IPS-18a (cell line): Measurements from ENCODE around the gene DYNC1LI2.
"Not testable (repeated sequence)": the region's sequence is repeated elsewhere in the genome, so short reads cannot be mapped to it uniquely, and the experiment has no call there.

Source experiments
- H3K27ac ChIP-seq: one replicate; pipeline ENCODE4 v1.5.1; 2013; ENCODE audit warnings: low read length
- H3K27me3 ChIP-seq: one replicate; pipeline ENCODE4 v1.6.1; 2013; ENCODE audit warnings: mild to moderate bottlenecking, low read length; ENCODE audit not compliant: control insufficient read depth, insufficient read depth
- H3K36me3 ChIP-seq: one replicate; pipeline ENCODE4 v1.6.1; 2013; ENCODE audit warnings: low read depth, low read length; ENCODE audit not compliant: control insufficient read depth
- H3K4me1 ChIP-seq: one replicate; pipeline ENCODE4 v1.6.1; 2013; ENCODE audit warnings: low read depth, low read length; ENCODE audit not compliant: control insufficient read depth
- H3K4me3 ChIP-seq: one replicate; pipeline ENCODE4 v1.5.1; 2013; ENCODE audit warnings: low read length
- H3K9ac ChIP-seq: one replicate; pipeline ENCODE4 v1.6.1; 2013; ENCODE audit warnings: mild to moderate bottlenecking, low read length, moderate library complexity
- H3K9me3 ChIP-seq: one replicate; pipeline ENCODE4 v1.6.1; 2013; ENCODE audit warnings: low read depth, low read length; ENCODE audit not compliant: control insufficient read depth

DYNC1LI2 gene

DNA sequence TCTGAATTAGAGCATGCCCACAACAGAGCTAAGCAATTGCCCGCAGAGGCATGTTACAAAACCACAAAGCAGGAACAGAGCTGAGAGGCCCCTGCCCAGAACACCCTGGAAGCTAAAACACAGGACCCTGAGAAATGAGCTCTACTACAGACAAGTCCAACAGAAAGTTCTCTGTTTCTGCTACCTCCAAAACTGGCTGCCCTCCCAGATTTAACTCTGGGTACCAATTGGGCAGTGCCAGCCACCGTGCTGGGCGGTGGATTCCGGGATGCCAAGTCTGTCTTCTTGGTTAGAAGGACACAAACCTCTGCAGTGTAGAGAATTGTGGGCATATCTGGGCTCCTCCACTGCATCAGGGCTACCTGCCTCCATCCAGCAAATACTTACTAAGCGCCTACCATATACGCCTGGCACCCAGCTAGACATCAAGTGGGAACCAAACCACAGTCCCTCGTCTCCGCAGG is 55.9 kb downstream of the DYNC1LI2 start:
- no peaks in the 10 kb centered on the region for H3K9me3 ChIP-seq
- peaks cover 20% of the 10 kb centered on the region for H3K27me3 ChIP-seq
- H3K36me3 ChIP-seq = no peaks in the 10 kb centered on the region
- peak overlapping the region; percentile 57 for H3K9ac ChIP-seq
- H3K4me1 ChIP-seq = peaks cover 10% of the 10 kb centered on the region
- H3K4me3 ChIP-seq = peak overlapping the region; percentile 84
- no peak overlapping the region for H3K27ac ChIP-seq

DNA sequence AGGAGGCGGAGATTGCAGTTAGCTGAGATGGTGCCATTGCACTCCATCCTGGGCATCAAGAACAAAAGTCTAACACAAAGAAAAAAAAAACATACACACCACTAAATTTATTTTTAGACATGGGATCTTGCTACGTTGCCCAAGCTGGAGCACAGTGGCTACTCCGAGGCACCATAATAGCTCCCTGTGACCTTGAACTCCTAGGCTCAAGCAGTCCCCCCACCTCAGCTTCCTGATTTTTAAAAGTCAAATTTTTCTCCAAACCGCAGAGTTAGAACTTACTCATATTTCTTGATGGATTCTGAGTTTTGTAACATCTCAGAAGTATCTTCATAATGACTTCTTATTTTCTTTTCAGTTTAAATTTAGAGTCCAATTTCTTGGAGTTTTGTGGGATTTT is 58.3 kb downstream of the DYNC1LI2 start:
- Histone ChIP-seq H3K27ac (no peak overlapping the region), H3K27me3 (peaks cover 20% of the 10 kb centered on the region), H3K36me3 (no peaks in the 10 kb centered on the region), H3K9me3 (no peaks in the 10 kb centered on the region), H3K9ac (no peak overlapping the region), H3K4me1 (peaks cover 10% of the 10 kb centered on the region), H3K4me3 (no peak overlapping the region)

DNA sequence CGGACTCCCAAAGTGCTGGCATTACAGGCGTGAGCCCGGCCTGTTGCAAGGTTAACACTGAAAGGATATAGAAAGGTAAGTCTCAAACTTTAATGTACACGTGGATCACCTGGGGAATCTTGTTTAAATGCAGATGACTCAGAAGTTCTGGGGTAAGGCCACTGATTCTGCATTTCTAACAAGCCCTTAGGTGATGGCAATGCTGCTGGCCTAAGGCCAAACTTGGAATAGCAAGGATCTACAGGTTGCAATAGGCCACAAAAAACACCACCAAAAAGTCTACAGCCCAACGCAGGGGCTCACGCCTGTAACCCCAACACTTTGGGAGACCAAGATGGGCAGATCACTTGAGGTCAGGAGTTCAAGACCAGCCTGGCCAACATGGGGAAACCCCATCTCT is 59.1 kb downstream of the DYNC1LI2 start:
- no peak overlapping the region for H3K27ac ChIP-seq
- no peak overlapping the region for H3K9ac ChIP-seq
- no peaks in the 10 kb centered on the region for H3K9me3 ChIP-seq
- H3K27me3 ChIP-seq = peaks cover 13% of the 10 kb centered on the region
- peaks cover 9% of the 10 kb centered on the region for H3K4me1 ChIP-seq
- no peak overlapping the region for H3K4me3 ChIP-seq
- no peaks in the 10 kb centered on the region for H3K36me3 ChIP-seq

DNA sequence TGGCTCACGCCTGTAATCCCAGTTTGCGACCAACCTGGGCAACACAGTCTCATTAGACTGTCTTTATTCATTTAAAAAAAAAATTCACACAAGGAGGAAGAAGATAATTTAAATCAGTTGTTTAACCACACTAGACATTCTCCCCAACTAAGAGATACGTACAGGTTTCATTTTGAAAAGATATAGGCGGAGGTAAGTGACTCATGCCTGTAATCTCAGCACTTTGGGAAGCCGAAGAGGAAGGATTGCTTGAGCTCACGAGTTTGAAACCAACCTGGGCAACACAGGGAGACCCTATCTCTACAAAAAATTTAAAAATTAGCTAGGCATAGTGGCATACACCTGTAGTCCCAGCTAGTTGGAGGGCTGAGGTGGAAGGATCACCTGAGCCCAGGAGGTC is 60.2 kb downstream of the DYNC1LI2 start:
- no peaks in the 10 kb centered on the region for H3K36me3 ChIP-seq
- peaks cover 10% of the 10 kb centered on the region for H3K27me3 ChIP-seq
- no peak overlapping the region for H3K9ac ChIP-seq
- peaks cover 8% of the 10 kb centered on the region for H3K4me1 ChIP-seq
- no peak overlapping the region for H3K27ac ChIP-seq
- no peak overlapping the region for H3K4me3 ChIP-seq
- no peaks in the 10 kb centered on the region for H3K9me3 ChIP-seq

DNA sequence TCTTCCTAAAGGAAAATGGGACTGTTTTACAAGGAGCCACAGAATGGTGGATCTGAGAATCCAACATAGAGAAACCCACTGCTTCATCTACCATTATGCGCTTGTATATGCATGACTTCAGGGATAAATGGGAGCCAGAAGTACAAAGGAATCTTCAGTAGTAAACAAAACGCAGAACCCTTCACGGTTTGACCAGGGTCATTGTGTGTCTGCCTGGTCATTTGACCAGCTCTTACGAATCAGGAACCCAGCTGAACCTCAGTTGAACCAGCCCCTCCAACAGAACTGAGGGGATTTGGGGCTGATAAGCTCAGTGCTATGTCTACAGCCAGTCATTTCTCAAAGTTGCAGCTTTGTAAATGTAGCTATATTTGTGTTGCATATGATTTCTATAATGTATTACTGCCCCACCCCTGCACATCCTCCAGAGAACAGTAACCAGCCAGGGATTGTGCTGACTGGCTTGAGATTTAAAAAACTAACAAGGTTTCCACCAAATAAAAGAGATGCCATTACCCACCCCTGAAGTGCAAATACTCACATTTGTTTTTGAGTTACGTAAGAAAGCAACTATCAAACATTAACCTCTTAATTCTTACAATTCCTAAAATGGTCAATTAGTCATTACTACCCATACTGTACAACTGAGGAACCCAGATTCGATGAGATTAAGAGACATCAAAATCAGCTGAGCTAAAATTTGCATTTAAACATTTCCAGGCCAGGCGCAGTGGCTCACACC is 61.1 kb downstream of the DYNC1LI2 start:
- Histone ChIP-seq H3K4me3 (no peak overlapping the region), H3K9me3 (no peaks in the 10 kb centered on the region), H3K4me1 (peaks cover 3% of the 10 kb centered on the region), H3K27me3 (peaks cover 5% of the 10 kb centered on the region), H3K36me3 (no peaks in the 10 kb centered on the region), H3K27ac (no peak overlapping the region), H3K9ac (no peak overlapping the region)

DNA sequence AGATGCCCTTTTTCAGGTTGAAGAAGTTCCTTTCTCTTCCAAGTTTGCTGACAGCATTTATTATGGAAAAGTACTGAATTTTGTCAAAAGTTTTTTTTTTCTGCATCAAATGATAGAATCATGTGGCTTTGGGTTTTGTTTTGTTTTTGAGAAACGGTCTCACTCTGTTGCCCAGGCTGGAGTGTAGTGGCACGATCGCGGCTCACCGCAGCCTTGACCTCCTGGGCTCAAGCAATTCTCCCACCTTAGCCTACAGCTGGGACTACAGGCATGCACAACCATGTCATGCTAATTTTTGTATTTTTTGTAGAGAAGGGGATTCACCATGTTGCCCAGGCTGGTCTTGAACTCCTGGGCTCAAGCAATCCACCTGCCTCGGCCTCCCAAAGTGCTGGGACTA is 62.1 kb downstream of the DYNC1LI2 start:
- no peaks in the 10 kb centered on the region for H3K27me3 ChIP-seq
- no peak overlapping the region for H3K4me3 ChIP-seq
- no peaks in the 10 kb centered on the region for H3K4me1 ChIP-seq
- no peak overlapping the region for H3K9ac ChIP-seq
- no peak overlapping the region for H3K27ac ChIP-seq
- H3K36me3 ChIP-seq = no peaks in the 10 kb centered on the region
- H3K9me3 ChIP-seq = no peaks in the 10 kb centered on the region

DNA sequence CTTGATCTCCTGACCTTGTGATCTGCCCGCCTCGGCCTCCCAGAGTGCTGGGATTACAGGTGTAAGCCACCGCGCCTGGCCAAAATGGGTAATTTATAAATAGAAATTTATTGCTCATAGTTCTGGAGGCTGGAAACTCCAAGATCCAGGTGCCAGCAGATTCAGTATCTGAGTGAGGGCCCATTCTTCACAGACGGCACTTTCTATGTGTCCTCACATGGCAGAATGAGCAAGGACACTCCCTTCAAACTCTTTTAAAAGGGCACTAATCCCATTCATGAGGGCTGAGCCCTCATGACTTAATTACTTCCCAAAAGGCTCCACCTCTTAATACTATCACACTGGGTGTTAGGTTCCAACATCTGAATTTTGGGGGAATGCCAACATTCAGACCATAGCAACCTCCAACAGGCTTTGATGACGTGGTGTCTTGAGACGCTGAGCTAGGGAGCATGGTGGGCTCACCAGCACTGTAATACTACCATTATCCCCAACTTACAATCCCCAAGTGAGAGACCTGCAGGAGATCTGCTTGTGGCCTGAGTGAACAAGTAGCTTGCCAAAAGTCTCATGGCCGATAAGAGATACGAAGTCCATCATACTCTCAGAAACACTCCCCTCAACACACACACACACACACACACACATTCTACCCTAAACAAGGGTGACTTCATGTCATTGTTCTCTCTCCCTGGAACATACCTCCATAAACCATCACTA is 63.3 kb downstream of the DYNC1LI2 start:
- Histone ChIP-seq H3K9me3 (no peaks in the 10 kb centered on the region), H3K9ac (no peak overlapping the region), H3K36me3 (no peaks in the 10 kb centered on the region), H3K4me3 (no peak overlapping the region), H3K4me1 (no peaks in the 10 kb centered on the region), H3K27me3 (no peaks in the 10 kb centered on the region), H3K27ac (no peak overlapping the region)

DNA sequence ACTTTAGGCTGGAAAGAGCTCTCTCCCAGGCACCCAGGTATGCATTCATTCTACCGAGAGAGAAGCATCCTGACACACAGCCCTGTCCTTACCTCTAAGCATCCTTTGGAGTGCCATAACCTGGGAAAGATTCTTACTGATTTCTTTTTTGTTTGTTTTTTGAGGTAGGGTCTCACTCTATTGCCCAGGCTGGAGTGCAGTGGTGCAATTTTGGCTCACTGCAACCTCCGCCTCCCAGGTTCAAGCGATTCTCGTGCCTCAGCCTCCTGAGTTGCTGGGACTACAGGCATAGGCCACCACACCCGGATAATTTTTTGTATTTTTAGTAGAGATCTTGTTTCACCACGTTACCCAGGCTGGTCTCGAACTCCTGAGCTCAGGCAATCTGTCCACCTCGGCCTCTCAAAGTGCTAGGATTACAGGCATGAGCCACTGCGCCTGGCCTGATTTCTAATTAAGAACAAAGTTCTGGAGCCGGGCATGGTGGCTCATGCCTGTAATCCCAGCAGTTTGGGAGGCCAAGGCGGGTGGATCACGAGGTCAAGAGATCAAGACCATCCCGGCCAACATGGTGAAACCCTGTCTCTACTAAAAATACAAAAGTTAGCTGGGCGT is 65.8 kb downstream of the DYNC1LI2 start:
- H3K36me3 ChIP-seq, H3K27me3 ChIP-seq, H3K27ac ChIP-seq, H3K4me3 ChIP-seq, H3K4me1 ChIP-seq, H3K9me3 ChIP-seq, H3K9ac ChIP-seq: not testable (repeated sequence)

DNA sequence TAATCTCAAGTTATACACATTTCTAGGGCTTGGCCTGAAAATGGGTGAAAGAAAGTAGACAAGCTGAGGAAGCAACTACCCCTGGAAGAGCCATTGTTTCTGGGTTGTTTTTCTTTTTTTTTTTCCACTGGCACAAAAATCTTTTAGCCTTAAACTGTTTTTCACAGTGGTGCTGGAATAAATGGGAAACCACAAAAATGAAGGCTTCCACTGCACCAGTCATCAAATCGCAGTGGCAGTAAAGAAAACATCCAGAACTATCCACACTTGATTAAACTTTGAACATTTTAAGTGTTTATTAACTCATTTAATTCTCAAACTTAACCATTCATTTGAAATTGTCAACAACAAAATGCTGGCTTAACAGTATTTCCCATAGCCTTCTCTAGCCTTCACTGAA is 69.1 kb downstream of the DYNC1LI2 start:
- no peaks in the 10 kb centered on the region for H3K36me3 ChIP-seq
- H3K4me1 ChIP-seq = no peaks in the 10 kb centered on the region
- no peak overlapping the region for H3K4me3 ChIP-seq
- no peak overlapping the region for H3K9ac ChIP-seq
- H3K27me3 ChIP-seq = no peaks in the 10 kb centered on the region
- H3K27ac ChIP-seq = no peak overlapping the region
- no peaks in the 10 kb centered on the region for H3K9me3 ChIP-seq

DNA sequence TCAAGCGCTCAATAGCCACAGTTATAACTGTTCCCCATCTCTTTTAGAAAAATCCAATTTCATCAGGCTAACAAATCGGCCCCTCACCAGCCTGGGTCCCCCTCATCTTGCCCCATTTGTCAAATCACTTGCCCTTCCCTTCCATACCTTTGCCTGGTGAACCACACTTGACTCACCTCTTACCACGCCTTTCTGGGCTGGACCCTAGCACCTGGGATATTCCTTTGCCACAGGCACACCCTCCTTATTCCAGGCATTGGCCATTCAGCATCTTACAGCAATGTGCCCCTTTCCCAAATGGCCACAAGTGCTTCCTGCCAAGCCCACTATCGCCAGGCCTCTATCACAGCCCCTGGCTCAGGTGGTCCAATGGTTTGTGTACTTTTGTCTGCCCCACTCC is 69.7 kb downstream of the DYNC1LI2 start:
- no peak overlapping the region for H3K4me3 ChIP-seq
- no peaks in the 10 kb centered on the region for H3K27me3 ChIP-seq
- no peaks in the 10 kb centered on the region for H3K9me3 ChIP-seq
- H3K36me3 ChIP-seq = no peaks in the 10 kb centered on the region
- H3K4me1 ChIP-seq = no peaks in the 10 kb centered on the region
- H3K9ac ChIP-seq = no peak overlapping the region
- H3K27ac ChIP-seq = no peak overlapping the region

DNA sequence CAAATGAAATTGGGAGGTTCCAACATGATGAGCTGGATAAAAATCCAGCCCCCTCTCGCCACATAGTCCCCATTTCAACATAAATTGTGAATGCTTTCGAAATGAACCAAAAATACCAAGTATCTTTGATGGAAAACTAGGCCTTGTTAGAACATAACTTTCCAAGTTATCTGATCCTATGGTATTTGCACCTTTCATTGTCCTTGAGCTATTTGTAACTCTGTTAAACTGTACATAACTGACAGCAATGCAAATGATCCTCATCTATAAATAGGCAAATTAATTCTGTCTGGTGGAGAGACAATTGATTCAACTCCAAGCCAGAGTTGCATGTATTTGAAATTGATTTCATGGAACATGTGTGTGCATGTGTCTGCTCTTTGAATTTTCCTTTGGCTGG is 73.1 kb downstream of the DYNC1LI2 start:
- H3K4me3 ChIP-seq = no peak overlapping the region
- H3K9me3 ChIP-seq = no peaks in the 10 kb centered on the region
- no peak overlapping the region for H3K27ac ChIP-seq
- no peaks in the 10 kb centered on the region for H3K27me3 ChIP-seq
- no peaks in the 10 kb centered on the region for H3K4me1 ChIP-seq
- H3K36me3 ChIP-seq = no peaks in the 10 kb centered on the region
- H3K9ac ChIP-seq = no peak overlapping the region
